Prostate gland (tissue), 2 donors: ENCODE data around the gene HIF1A.

Source experiments
- CTCF ChIP-seq, 4 experiments: fragments of 200-600 bp in 2 of 4; fragments of 450-650 bp in 2 of 4; sonication (generic) in 2 of 4; IDR thresholded peaks; 1 replicate in 3 of 4; 2 replicates in 1 of 4; pipeline ENCODE4 v1.5.1; 2016 to 2019; ENCODE audit warnings: antibody characterized with exemption in 4 of 4, mild to moderate bottlenecking in 2 of 4, moderate library complexity in 2 of 4
- POLR2A ChIP-seq: fragments of 450-650 bp; IDR thresholded peaks from one replicate; pipeline ENCODE4 v1.6.1; 2016; ENCODE audit warnings: antibody characterized with exemption, mild to moderate bottlenecking

- TF ChIP-seq CTCF (IDR thresholded peaks at IDR 0.05) (no peak), POLR2A (peak; percentile 81)
Measured at GRCh38 chr14:61750708-61751474, 55.6 kb downstream of the HIF1A start.
